Kasumi-1 (cell line): Measurements from ENCODE around the gene NACC2.
A peak's percentile ranks its signal among the peaks of the same experiment; 100 is the strongest.

ENCODE experiments used
- DNase-seq, 2 experiments: peaks; one replicate each; lab custom pipeline; 2025; lab: John Stamatoyannopoulos, UW

Gene NACC2

DNA sequence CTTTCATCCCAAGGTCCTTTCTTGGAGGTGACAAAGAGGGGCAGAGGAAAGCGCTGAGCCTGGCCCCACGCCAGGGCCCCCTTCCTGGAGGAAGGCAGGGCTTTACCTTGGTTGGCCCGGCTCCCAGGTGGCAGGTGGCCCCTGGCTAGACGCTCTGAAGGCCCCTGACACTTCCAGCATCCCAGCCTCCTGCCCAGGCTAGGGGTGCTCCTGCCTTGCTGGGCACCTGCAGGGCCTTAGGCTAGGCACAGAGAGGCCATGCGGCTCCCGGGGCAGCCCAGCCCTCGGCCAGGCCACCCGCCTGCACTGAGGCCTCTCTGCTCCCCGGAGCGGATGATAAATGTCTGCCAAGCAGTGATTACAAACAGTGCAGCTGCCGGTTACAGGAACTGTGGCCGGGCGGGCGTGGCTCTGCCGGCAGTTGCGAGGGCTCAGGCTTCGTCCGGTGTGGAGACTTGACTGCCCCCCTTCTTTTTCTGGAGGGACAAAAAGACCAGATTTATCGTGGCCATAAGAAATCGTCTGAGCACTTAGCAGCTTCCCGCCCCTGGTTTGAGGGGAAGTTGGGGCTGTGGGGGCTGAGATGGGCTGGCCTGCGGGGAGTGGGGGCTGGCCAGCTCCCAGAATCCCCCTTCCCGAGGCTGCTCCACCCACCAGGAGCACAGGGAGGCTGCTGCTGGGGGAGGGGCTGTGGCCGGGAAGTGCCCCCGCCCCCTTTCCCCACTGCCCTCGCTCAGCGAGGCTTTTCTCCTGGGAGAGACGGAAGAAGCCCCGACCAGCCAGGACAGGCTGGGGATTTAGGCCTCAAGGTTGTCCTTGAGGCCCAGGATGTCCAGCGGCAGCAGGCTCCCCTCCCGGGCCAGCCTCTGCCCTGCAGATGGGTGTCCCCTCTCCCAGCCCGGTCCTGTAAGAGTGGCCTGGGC, 102.3 kb downstream of the NACC2 start:
- DNase-seq, result peak in 1 of 2 experiments; percentile 17

GRCh38 chr9:135991771-135992170, 103.3 kb downstream of the NACC2 start:
- no peak for DNase-seq

DNA sequence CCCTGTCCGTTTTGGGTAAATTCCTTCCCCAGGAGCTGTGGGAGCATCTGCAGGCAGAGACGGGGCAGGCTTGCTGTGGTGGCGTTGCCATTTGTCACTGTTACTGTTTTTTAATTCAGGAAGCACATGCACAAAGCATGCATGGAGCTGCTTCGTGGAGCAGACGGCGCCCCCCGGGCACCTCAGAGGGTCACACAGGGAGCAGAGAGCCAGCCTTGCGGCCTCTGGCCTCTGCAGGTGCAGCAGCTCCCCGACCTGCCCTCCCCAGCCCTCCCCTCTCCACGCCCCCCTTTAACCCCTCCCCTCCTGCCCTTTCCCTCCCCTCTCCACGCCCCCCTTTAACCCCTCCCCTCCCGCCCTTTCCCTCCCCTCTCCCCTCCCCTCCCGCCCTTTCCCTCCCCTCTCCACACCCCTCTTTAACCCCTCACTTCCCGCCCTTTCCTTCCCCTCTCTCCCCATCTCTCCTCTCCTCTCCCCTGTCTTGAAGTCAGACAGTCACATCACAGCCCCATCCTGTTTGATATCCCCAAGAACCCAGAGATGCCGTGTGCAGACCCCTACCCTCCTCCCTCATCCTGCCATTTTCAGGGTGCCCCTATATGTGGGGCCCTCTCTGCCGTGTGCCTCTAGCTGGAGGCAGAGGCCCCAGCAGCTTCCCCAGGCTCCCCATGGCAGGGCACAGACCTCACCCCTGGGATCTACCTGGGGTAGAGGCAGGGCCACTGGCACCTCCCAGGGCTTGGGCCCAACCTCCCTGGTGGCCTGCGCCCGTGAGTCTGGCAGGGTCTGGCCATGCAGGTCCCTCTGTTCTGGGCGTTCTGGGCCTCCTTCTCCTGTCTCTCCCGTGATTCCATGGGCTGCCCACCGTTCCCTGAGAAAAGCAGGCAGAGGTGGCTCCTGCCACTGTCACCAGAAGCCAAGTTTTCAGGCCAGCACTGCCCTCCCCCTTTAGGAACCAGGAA, 104.3 kb downstream of the NACC2 start:
- peak in 1 of 2 experiments; percentile 26 for DNase-seq

DNA sequence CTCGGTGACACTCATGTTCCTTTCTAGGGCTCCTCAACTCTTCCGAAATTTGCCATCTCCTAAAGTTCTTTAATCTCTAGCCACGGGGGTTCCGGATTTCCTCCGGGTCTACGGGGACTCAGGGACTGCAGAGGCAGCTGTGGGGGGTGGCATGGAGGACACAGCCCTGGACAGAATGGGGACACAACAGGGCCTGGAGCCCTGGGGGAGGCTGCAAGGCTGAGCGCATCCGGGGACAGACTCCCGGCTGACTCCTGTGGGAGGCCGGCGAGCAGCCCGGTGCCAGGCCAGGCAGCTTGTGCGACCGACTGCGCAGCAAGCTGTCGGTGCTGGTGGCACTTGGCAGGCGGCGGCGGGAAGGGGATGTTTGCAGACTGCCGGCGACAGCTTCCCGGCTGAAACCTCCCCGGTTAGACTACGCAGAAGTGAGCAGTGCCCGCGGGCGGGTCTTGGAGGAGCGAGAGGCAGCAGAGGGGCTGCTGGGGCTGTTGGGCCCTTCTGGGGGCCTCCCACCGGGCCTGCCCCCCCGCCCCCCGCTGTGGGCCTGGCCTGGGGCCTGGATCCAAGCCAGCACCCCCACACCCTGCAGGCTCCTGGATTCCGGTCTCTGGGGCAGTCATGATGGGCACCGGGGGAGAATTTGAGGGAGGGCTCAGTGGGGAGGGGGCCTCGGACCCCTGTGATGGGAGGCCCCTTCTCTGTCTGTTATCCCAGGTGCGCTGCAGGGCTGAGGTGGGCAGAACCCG, 105.2 kb downstream of the NACC2 start:
- DNase-seq, result peak in 1 of 2 experiments; percentile 10

DNA sequence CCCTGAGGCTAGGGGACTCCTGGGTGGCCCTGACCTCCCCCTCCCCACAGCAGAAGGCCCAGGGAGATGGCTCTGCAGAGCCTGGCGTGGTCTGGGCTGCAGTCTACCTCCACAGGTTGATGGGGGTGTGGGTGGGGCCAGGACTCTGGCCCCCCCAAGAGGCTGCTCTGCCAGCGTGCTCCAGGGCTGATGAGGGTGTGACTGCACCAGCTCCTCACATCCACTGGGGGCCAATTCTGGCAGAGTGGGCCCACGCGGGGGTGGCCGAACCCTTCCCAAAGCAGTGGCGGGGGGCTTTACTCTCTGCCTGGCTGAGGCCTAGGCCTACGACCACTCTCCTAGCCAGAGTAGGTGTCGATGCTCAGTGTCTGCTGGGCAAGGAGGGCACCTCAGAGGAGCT, 105.9 kb downstream of the NACC2 start:
- DNase-seq, result no peak

GRCh38 chr9:135988493-135988892, 106.6 kb downstream of the NACC2 start:
- no peak for DNase-seq

DNA sequence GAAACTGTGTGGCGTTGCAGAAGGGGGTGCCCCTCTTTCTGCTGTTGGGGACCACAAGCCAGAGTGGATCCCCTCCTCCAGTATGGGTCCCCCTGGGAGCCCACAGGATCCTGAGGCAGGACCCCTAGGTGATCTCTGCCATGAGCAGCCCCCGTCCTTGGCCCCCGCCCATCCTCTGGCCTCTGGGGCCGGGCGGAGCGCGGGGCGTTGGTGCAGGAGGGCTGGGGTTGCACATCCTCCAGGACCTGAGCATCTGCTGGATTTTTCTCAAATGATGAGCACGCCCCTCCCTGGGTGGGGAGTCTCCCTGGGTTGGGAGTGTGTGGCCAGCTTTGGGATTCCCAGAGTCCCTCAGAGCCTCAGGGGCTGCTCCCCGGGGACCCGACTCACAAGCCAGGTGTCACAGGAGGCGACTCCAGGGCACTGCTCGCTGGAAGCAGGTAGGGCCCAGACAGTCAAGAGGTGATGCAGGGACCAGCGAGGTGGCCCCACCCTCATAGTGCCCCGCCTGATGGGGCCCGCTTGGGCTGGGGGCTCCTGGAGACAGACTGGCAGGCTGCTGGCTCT, 107.2 kb downstream of the NACC2 start:
- no peak for DNase-seq

DNA sequence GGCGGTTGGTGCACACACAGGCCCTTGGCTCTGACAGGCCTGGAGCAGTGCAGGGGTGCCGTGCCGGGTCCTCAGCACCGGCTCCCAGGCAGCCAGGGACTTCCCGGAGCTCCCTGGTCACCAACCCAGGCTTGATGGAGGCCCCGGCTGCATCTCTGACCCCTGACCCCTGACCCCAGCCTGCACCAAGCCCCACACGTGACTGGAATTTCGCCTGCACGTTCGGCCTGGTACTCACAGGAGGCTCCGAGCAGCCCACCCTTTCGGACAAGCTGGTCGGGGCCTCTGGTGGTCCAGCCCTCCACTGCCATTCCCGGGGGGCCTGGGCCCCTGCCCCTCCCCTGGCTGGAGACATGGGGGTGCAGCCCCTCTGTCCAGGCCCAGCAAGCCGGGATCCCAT, 108.5 kb downstream of the NACC2 start:
- DNase-seq, result no peak

DNA sequence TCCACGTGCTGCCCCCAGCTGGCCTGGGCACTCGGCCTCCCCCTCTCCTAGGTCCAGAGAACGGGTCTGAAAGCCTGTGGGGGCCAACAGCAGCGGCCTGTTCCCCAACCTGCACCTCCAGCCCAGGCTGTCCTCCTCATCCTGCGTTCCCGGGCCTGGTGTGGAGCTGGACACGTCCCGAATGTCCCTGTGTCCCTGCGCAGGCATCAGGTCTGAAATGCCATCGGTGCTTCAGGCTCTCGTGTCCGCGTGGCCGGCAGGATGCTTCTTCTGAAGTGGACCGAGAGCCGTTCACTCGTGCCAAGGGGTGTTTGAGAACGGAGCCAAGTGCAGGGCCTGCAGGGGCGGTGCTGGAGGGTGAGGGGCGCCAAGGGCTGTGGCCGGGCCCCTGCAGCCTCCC, 109.2 kb downstream of the NACC2 start:
- DNase-seq, result no peak

DNA sequence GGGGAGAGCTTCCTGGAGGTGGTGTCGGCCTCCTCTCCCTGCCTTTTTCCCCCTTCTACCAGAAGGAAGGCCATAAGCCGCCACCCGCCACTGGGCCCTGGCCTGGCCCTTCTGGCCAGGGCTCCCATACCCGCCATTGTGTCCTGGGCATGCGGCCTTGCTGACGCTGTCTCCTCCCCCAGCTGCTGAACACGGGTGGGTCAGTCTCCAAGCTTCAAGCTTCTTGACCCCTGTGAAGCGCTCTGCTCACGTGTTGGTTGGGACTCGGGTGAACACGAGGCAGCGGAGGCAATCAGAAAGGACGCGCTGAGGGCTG, 109.7 kb downstream of the NACC2 start:
- DNase-seq, result no peak

GRCh38 chr9:135984072-135984710, 110.9 kb downstream of the NACC2 start:
- DNase-seq, result no peak

GRCh38 chr9:135983208-135984071, 111.6 kb downstream of the NACC2 start:
- DNase-seq, result no peak

- no peak for DNase-seq
These were observed 112.4 kb downstream of the NACC2 start for GRCh38 chr9:135982499-135983207.

DNA sequence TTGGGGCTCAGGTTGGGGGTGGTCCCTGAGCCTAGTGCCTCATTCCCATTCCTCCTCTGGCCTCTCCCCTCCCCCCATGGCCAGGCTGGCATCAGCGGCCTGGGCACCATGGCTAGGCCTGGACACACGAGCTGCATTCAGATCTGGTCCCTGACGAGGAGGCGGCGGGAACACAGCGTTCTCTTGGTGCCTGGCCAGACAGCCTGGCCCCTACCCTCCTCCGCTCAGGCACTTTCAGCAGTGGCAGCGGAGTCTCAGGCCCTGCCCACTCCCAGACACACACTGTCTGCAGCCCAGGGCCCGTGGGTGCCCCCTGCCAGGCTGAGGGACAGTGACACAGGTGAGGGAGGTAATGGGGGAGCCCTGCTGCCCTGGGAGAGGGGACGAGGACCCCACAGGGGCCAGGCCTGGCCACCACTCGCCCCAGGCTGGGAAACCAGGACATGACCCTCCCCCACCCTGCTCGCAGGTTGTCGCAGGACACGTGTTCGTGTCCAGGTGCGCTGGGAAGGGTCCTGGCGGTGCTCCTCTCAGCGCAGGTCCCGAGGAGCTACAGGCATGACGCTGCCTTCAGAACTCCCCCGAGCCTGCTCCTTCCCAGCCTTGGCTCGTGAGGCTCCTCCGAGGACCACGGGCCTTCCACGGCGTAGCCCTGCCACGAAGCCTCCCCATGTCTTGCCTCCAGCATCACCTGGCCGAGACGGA, 114.0 kb downstream of the NACC2 start:
- DNase-seq, result no peak

DNA sequence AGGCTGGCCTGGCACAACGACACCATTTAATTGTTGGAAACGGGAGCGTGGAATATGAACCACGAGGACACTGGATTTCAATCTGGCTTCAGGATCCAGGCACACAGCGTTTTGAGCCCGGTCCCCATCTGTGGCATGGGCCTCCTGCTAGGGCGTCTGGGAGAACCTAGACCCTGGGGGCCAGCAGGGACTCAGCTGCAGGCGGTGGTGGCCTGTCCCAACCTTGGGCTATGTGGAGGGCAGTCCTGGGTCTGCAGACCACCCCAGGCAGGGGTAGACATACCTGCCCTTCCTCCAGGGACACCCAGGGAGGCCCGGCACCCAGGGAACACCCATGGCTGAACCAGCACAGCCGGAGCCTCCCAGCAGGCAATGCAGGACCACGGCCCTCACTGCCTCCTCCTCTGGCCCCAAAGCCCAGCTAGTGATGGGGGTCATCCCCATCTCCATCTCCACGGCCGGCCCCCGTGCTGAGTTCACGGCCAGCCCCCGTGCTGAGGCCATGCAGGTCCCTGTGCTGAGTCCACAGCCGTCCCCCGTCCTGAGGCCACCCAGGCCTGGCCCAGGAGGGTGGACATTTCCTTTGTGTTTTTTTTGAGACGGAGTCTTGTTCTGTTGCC, 115.4 kb downstream of the NACC2 start:
- DNase-seq, result no peak

- peak; percentile 22 to 42 for DNase-seq
These were observed 116.2 kb downstream of the NACC2 start for GRCh38 chr9:135978642-135979546.

DNA sequence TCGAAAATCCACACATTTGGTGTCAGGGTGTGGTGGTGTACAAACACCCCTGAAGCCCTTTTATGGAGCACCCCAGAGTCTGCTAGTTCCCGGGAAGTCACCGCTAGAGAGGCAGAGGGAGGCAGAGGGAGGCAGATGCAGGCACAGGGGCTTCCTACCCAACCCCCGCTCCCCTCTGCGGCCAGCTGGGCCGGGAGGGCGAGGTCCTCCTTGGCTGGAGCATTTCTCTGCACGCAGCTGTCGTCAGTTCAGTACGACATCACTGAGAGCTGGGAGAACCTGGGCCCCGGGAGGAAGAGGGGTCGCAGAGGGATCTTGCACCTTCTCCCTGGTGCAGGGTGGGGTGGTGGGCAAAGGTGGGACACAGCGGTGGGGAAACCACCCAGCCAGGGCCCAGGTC, 118.1 kb downstream of the NACC2 start:
- no peak for DNase-seq

DNA sequence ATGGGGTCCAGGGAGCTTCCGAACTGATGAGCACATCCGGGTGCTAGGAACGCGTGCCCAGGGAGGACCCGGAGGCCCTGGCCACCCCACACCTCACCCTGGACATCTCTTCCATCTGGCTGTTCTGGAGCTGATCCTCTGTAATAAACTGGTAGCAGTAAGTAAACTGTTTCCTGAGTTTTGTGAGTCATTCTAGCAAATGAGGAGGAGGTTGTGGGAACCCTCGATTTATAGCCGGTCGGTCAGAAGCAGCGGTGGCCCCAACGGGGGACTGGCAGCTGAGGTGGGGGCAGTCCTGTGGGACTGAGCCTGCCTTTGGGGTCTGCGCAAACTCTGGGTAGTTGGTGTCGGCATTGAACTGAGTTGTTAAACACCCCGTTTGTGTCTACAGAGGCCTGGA, 118.6 kb downstream of the NACC2 start:
- DNase-seq, result no peak
